A172 (cell line): ENCODE results near the gene BACE1. TPM values are rescaled to one million over a fixed set of nuclear protein-coding genes. Genes with fewer than 3 reads are reported as not detected.

Source experiments
- DNase-seq: peaks from one replicate; pipeline ENCODE4 v3.0.0-alpha.2; 2015; ENCODE audit warnings: low spot score
- total RNA-seq: library from RNA; depleted of rRNA; stranded (reverse); fragments of >200 nt; shearing (Covaris generic); gene quantifications from 2 replicates; pipeline ENCODE4 v1.2.3, GENCODE V29; 2014

BACE1 gene
- total RNA-seq, 1 experiment from 2014 or later: 13.2 TPM

GRCh38 chr11:117309310-117309709 lies 6.7 kb downstream of the BACE1 start:
- no peak for DNase-seq

- DNase-seq: no peak
These were observed 10.9 kb downstream of the BACE1 start for GRCh38 chr11:117305145-117305544.

GRCh38 chr11:117303646-117304315 lies 12.3 kb downstream of the BACE1 start:
- no peak for DNase-seq

- DNase-seq: no peak
These were observed 13.0 kb downstream of the BACE1 start for GRCh38 chr11:117303101-117303500.

GRCh38 chr11:117302228-117302627 lies 13.8 kb downstream of the BACE1 start:
- no peak for DNase-seq

DNA sequence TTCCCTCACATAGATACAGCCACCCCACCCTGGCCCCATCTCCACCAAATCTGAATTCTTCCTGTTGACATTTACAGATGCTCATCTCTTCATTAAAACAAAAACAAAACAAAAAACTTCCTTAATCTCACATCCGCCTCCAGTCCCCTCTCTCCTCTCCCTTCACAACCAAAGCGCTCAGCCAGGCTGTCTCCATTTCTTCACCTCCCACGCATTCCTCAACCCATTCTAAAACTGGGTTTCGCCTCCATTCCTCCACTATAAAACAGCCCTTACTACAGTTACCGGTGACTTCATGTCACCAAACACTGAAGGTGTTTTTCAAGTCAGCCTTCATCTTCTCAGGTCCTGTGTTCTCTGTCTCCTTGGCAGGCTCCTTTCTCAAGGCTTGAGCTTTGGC lies 15.3 kb downstream of the BACE1 start:
- no peak for DNase-seq

DNA sequence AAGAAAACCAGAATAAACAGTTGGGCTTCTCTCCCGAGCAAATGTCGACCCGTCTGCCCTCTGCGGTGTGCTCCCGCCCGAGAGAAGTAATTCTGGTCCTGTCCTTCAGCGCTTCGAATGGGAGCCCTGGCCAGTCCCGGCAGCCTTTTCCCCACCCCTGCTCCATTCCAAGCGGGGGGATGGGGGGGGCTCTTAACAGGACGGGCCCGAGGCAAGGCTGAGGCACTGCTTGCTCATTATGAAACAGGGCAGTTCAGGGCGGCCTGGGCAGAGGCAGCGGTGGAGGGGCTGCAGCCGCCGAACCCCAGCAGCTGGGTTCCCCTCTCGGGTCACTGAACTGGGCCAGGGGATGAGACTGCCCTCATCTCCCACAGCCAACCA lies 15.8 kb downstream of the BACE1 start:
- DNase-seq: no peak

DNA sequence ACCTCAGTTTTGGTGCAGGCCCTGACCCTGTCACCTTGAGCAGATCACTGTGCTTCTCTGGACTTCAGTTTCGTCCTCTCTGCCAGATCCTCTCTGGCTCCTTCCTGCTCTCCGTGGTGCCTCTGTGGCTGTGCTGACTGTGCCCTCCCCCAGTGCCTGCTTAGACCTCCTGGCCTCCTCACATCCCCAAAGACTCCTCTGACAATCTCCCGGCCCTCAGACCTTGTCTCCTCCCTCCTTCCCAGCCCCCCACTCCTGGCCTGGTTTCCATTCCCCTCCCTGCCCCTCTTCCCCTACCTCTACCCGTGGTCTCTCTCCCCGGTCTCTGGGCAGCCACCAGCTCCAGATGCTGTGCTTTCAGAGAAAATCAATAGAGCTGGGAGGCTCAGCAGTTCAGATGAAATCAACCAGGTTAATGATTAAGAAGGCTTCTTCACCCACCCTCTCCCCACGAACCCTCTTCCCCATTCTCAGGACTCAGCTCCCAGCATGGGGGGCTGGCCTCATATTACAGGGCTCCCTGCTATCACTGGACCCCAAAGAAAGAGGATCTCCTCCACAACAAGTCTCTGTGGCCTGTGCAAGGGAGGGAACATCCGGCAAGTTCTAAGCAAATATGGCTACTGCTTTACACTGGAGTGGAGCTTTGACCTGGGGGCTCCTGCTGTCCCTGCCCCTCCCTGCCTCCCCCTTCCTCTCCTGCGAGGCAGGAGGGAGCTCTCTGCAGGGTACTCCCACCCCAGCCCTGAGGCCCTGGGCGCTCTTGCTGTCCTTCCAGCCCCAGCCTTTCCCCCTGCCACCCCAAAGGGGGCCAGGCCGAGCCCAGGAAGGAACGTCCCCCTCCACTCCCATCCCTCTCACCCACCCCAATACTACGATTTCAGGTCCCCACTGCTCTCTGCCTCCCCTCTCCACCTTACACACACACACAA lies 16.4 kb downstream of the BACE1 start:
- DNase-seq: no peak

- no peak for DNase-seq
These were observed 17.9 kb downstream of the BACE1 start for GRCh38 chr11:117298195-117298594.

DNA sequence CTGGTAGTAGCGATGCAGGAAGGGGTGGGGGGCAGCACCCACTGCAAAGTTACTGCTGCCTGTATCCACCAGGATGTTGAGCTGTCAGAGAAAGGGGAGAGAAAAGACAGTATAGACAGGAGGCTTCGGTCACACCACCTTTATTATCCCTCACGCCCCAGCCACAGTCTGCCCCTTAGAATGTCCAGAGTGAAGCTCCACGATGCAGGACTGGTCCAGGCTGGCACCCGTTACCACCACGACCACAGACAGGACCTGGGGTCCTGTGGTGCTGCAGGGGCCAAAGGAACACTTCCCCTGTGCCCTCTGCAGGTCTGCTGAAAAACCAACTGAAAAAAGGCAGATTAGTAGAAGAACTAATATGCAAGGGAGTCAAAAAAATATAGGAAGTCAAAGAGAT lies 19.2 kb downstream of the BACE1 start:
- no peak for DNase-seq

GRCh38 chr11:117295438-117296137 lies 20.5 kb downstream of the BACE1 start:
- no peak for DNase-seq

- DNase-seq: no peak
These were observed 23.4 kb downstream of the BACE1 start for GRCh38 chr11:117292616-117293015.

- no peak for DNase-seq
These were observed 25.2 kb downstream of the BACE1 start, which contains the start of gene BACE1-AS for GRCh38 chr11:117290809-117291396. Gene BACE1-AS, plus strand, starts transcription at chr11:117291346.

DNA sequence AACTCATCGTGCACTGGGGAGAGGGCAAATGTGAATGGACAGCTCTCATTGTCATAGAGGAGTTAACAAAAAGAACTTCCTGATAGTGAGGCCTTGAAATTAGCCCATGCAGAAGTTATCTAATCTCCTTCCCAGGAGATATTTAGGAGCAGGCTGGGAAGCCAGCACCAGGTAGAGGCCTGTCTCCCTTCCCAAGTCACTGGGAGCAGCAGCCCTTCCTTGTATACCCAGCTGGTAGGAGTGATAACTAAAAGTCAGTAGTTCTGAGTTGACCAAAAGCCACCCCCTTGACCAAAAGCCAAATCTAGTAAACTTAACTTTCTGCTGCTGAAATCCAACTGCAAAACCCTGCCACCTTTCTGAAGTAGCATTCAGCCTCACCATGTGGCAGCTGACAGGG lies 26.3 kb downstream of the BACE1 start:
- no peak for DNase-seq

DNA sequence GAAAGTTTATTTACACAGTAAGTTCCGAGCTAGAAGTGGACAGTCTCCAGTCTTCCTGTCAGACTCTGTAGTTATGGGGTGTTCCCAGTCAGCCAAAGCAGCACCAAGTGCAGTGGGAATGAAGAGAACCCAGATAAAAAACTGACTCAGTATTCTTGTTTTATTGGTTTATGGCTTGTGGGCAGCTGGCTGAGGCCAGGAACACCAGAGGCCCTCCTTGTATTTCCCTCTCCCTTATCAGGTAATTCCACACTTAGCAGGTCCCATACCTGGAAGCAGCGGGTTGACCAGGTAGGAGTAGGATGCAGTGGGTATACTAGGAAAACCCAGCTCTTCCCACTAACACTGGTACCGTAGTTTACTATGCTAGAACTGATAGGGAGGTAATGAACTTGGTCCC lies 28.4 kb downstream of the BACE1 start:
- DNase-seq: no peak

DNA sequence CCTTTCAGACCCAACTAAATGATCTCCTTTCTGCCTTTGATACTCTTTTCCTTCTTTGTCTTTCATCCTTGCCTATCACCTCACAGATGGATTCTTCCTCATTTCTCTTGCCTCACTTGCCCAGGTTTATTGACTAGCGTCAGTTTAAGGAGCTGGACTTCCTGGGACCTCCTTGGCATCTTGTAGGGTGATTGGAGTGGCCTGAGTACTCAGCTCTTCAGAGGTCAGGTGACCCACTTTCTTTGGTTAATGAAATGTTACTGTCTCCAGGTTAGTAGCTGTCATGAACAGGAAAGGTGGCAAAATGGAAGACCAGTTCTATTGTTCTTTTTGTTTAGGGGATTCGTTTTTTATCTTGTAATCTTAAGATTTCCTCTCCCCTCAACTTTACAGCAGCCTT lies 29.5 kb downstream of the BACE1 start:
- no peak for DNase-seq

- DNase-seq: no peak
These were observed 32.0 kb downstream of the BACE1 start for GRCh38 chr11:117284053-117284452.

DNA sequence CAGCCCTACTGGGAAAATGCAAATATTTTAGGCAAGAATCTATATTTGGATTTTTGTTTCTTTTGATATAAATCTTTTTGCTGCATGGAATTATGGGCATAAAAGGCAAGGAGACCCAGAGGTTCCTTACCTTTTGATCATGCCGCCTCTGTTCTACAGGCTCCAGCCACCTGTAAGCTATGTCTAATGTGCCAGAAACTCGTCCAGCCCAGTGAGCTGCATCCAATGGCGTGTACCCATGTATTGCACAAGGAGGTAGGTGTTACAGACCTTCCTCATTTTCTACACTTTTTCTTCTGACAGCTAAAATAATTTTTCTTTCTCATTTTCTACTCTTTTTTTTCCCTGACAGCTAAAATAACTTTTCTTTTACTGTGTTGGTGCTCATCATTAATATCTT lies 33.1 kb downstream of the BACE1 start:
- DNase-seq: no peak

- no peak for DNase-seq
These were observed 34.2 kb downstream of the BACE1 start for GRCh38 chr11:117281869-117282268.

- DNase-seq: peak; percentile 88
These were observed 34.9 kb downstream of the BACE1 start for GRCh38 chr11:117281159-117281558.

- DNase-seq: no peak
These were observed 36.2 kb downstream of the BACE1 start for GRCh38 chr11:117279711-117280376.

GRCh38 chr11:117278347-117278746 lies 37.7 kb downstream of the BACE1 start:
- DNase-seq: no peak
